GM20431 (cell line): ENCODE measurements around the gene ABCC4.

Experiments used
- in situ Hi-C: fragments of 300-500 bp; cut with MseI, MboI; formaldehyde crosslinking; loops from one replicate; pipeline ENCODE4 v1.15.0; 2020; ENCODE audit warnings: low sequenced_read_pairs; ENCODE audit not compliant: unreplicated experiment

ABCC4 gene

DNA sequence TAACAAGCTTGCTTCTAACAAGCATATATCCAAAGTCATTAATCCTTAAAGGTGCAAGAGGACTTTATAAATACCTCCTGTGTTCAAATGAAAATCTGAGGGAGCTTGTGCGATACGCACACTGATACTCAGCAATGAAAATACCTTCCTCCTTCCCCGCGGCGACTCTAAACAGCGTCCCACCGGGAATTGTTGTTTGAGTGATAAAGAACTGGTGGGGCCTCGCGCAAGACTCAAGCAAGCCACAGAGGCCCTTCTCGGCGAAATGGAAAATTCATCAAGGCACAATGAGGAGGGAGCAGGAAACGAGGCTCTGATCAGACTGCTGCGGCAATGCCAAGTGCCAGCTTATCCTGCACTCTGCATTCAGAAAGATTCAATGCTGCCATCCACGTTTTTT, 126.7 kb downstream of the ABCC4 start:
- in situ Hi-C loops = loop anchor here (25.0 kb wide), 1 partner anchor 487 kb away; no protein-coding TSS in a partner anchor

DNA sequence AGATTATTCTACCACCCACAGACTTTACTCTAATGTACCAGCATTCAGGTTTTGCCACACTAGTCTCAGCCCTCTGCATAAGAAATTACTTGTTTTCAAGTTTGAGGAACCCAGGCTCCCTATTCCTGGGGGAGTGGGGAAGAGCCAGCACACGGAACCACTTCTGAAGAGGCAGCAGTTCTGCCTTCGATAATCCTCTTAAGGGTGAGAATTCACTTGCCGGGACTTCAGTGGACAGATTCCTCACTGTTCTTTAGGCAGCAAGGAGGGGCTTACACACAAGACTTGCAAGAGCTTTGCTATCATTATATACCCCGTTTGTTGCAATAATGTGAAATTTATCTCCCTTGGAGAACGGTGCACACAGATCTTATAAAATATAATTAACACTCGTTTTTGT, 133.1 kb downstream of the ABCC4 start:
- in situ Hi-C loops = loop anchor here (25.0 kb wide), 1 partner anchor 481 kb away; no protein-coding TSS in a partner anchor

- in situ Hi-C loops = loop anchor here (25.0 kb wide), 1 partner anchor 480 kb away; no protein-coding TSS in a partner anchor
Measured at GRCh38 chr13:95167003-95167402, 134.2 kb downstream of the ABCC4 start.

GRCh38 chr13:95164830-95165229, 136.4 kb downstream of the ABCC4 start:
- in situ Hi-C loops = loop anchor here (25.0 kb wide), 1 partner anchor 478 kb away; no protein-coding TSS in a partner anchor

DNA sequence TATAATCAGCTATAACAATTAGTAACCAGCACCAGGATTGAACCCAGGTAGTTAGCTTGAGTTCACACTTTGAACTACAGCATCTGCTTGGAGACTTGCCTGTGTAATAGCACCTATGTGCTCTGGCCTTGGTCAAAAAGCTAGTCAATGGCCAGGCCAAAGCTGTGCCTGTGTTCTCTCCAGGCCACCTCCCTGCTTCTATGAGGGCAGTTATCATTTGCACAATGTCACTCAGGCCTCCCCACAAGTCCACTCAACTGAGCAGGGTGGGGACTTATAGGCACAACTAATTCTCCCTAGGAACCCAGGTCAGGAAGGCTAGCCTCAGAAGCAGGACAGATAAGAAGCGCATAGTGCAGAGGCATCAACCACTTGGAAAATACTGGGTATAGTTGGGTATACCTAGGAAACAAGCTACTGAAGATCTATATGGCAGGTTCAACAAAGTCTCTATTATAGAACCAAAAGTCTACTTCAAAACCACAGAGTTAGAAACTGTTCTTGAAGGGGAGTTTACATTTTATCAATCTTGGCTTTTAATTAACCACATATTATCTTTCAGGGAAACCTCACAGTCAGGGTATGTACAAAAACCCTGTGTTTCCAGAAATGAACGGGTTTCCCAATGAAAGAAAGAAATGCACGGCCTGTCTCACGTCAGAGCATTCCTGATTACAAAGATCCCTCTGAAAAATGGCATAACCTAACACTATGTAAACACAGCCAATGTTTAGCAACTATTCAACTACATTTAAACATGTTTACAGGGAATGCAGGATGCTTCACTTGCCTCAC, 140.9 kb downstream of the ABCC4 start:
- in situ Hi-C loops = loop anchor here (25.0 kb wide), 1 partner anchor 473 kb away; no protein-coding TSS in a partner anchor

GRCh38 chr13:95159458-95159857, 141.8 kb downstream of the ABCC4 start:
- in situ Hi-C loops = loop anchor here (25.0 kb wide), 1 partner anchor 472 kb away; no protein-coding TSS in a partner anchor

DNA sequence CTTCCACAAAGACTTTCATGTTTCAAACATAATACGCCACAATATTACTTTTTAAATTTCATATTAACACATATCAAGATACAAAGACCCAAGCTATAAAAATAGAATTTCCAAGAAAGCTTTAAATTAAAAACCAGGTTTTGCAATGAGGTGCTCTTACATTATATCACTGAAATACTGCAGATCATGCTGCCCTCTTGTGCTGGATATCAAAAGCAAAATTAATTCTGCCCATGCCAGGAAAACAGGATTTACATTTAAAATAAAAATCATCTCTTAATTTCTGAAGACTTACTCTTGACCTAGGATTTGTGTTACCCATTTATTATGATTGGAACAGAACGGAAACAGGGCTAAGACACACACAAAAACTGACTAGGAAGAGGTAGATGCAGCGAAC, 145.0 kb downstream of the ABCC4 start:
- in situ Hi-C loops = loop anchor here (25.0 kb wide), 1 partner anchor 469 kb away; no protein-coding TSS in a partner anchor

GRCh38 chr13:95155504-95155903, 145.7 kb downstream of the ABCC4 start:
- in situ Hi-C loops = loop anchor here (25.0 kb wide), 1 partner anchor 468 kb away; no protein-coding TSS in a partner anchor

DNA sequence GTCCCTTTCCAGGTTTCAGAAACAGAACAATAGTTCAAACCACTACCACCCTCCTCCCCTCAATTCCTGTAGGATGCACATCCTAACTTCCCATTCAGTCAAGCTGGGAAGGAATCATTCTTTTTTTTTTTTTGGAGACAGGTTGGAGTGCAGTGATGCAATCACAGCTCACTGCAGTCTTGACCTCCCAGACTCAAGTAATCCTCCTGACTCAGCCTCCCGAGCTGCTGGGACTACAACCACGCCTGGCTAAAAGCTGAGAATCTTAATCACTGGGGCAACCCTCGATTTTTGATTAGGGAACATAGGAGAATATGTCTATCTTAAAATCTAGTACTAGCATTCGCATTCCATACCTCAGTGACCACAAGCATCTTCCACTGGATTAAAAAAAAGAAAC, 146.2 kb downstream of the ABCC4 start:
- in situ Hi-C loops = loop anchor here (25.0 kb wide), 1 partner anchor 468 kb away; no protein-coding TSS in a partner anchor

GRCh38 chr13:95154413-95154886, 146.8 kb downstream of the ABCC4 start:
- in situ Hi-C loops = loop anchor here (25.0 kb wide), 1 partner anchor 467 kb away; no protein-coding TSS in a partner anchor

- in situ Hi-C loops = loop anchor here (25.0 kb wide), 1 partner anchor 467 kb away; no protein-coding TSS in a partner anchor
Measured at GRCh38 chr13:95153647-95154412, 147.4 kb downstream of the ABCC4 start.

DNA sequence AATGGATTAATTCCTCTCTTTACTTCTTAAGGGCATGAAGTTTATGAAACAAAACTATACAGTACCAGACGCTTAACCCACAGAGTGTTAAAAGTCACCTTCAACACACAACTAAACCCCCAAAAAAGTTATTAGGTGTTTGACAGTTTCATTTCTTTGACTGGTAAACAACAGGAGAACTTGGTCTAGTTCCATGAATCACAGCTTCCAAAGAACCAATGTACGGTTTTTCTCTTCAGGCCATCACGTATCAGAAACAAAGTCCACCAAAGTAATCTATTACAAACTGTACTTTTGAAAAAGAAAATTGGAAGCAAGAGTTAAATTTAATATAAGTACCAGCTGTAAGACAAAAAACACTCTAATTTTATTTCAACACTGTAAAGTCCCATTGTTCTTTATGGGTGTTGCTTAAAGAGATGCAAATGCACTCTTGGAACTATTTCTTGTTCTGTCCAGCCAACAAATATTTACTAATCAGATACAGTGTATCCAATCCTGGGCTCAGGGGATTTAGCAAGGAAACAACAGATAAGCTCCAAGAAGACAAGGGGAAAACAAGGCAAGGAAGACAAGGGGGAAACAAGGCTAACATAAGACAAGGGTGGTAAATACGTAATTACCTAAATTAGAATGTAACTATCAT, 149.2 kb downstream of the ABCC4 start:
- in situ Hi-C loops = loop anchor here (25.0 kb wide), 1 partner anchor 465 kb away; no protein-coding TSS in a partner anchor

GRCh38 chr13:95150555-95150954, 150.7 kb downstream of the ABCC4 start:
- in situ Hi-C loops = loop anchor here (25.0 kb wide), 1 partner anchor 463 kb away; no protein-coding TSS in a partner anchor

- in situ Hi-C loops = no loop called here
Measured at GRCh38 chr13:95146486-95146885, 154.8 kb downstream of the ABCC4 start.

- in situ Hi-C loops = no loop called here
Measured at GRCh38 chr13:95145587-95145986, 155.7 kb downstream of the ABCC4 start.

- in situ Hi-C loops = no loop called here
Measured at GRCh38 chr13:95140502-95140901, 160.7 kb downstream of the ABCC4 start.

DNA sequence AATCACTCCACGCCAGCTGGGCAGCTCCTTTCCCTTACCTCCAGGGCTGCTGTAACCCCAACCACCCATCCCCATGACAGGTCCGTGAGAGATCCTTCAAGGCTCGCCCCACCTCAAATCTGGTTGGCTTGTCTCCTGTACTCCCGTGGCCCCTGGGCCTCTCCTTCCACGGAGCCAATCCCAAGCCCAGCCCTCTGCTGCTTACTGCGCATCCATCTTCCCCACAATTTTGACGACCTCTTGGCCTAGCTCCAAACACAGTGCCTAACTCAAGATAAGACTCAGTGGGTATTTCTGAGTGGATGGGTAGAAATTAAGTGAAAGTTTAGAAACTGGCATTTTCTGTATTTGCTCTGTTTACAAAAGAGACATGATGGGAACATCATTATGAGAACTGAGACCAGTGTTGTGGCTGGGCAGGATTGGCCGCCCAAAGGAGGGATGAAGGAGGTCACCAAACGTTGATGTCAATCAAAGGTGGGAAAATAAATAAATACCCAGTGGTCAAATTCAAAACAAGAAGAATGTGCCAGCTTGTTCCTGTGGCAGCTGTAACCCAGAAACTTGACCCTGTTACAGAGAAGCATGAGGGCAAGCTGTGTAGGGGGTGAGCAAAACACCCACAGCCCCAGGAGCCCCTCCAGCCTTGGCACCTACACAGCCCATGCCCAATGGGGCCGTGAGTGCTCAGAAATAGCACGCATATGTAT, 162.2 kb downstream of the ABCC4 start:
- in situ Hi-C loops = no loop called here

DNA sequence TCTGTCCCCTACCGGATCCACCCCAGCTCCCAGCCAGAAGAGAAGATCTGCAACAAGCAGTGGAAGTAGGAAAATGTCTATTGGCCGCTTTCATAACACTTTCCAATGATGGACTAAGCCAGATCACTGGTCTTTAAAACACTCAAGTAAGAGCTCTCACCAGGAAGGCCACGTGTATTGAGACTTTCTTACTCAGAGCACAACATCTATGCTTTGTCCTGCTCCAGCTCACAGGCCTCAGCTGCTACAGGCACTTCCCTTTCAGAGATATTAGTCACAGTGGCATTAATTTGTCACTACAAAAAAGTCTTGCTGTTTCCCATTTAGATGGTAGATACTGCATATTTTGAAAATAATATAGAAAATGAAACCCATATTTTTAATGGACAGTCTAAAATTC, 164.2 kb downstream of the ABCC4 start:
- in situ Hi-C loops = no loop called here

DNA sequence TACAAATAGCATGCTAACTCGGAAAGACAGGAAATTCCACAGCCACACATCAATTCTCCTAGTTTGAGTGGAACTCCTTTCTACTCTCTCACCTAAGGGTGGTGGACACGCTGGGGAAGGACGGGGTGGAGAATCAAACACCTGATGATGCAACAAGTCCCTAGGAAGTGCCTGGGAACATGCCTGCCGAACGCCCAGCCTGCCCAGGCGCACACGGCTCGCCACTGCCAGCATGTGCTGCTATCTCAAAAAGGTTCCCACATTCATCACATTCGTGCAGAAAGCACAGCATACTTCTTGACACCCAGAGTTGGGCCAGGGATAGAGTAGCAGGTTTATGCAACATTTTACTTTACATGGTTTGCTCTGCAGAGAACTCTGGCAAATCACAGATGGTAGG, 164.6 kb downstream of the ABCC4 start:
- in situ Hi-C loops = no loop called here
